ENCODE results near the gene RNF126.
A peak's percentile ranks its signal among the peaks of the same experiment; 100 is the strongest.
"Not testable (repeated sequence)": the region's sequence is repeated elsewhere in the genome, so short reads cannot be mapped to it uniquely, and the experiment has no call there.

The RNF126 gene

GRCh38 chr19:678791-679388 is 15.9 kb upstream of the RNF126 start:
- DNase-seq = no peak
- TF ChIP-seq POLR2A (IDR thresholded peaks at IDR 0.05; ENCODE audit: low read length) = no peak
- TF ChIP-seq GATA1 (IDR thresholded peaks at IDR 0.05; ENCODE audit: low read depth, low read length) = no peak

DNA sequence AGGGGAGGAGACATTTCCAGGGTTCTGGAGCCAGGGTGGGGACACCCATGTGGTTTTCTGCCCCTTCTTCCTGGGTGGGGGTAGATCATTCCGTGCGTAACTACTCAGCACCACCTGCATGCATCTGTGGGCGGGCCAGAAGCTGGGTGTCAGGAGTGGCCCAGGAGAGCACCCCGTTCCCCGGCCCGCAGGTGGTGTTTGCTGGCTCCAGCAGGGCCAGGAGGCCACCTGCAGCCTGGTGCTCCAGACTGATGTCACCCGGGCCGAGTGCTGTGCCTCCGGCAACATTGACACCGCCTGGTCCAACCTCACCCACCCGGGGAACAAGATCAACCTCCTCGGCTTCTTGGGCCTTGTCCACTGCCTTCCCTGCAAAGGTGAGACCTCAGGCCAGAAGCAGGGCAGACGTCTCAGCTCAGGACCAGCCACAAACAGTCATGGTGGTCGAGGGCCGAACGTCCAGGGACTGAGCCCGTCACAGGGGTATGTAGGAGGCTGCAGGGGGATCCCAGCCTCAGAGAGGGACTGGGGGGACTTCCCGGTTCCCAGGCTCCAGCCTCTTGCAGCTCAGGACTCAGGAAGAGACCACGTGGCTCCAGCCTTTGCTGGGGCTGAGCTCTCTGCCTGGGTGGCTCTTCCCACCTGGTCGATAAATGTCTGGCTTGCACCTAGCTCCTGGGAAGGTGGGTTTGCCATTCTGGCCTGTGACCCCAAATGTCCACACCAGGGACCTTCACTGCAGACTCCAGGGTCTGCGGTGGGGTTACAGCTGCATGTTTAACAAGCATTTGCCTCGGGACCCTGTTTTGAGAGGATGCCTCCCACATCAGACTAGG is 14.8 kb upstream of the RNF126 start:
- no peak for DNase-seq

GRCh38 chr19:677201-677600 is 14.2 kb upstream of the RNF126 start:
- DNase-seq = no peak

More for the DNA sequence above, 14.8 kb upstream of the RNF126 start:
- TF ChIP-seq POLR2A (IDR thresholded peaks at IDR 0.05; ENCODE audit: low read length) (no peak), GATA1 (IDR thresholded peaks at IDR 0.05; ENCODE audit: low read depth, low read length) (no peak)

DNA sequence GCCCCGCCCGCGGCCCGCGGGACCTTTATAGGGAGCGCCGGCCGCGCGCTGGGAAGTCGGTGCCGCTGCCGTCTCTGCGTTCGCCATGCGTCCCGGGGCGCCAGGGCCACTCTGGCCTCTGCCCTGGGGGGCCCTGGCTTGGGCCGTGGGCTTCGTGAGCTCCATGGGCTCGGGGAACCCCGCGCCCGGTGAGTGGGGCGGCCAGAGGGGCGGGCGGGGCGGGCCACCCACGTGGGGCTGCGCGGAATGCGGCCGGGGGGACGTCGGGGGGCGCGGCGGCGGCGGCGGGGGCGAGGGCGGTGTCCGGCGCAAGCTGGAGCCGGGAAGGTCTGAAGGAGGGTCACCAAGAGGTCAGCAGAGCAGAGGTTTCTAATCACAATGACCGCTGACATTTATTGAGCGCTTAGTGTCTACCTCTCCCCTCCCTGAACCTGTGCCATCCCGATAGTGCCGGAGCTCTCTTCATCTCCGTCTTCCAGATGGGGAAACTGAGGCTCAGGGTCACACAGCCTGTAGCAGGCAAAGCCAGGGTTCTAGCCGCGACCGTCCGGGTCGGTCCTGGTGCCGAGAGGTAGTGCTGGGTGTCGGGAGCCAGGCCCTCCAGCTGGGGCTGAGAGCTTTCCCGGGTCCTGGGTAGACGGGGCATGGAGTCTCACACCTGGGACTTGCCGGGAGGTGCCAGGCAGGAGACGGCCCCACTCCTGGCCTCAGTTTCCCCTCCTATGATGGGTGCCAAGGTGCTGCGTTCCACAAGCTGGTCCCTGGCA is 13.5 kb upstream of the RNF126 start, which contains the start of gene FSTL3:
FSTL3 (plus strand) TSS at position 54 of the 767 bp plus-strand sequence; CDS start at position 86, 32 bp downstream.
- no peak for TF ChIP-seq POLR2A (IDR thresholded peaks at IDR 0.05; ENCODE audit: low read length)
- no peak for DNase-seq

More at GRCh38 chr19:677201-677600, 14.2 kb upstream of the RNF126 start:
- no peak for TF ChIP-seq POLR2A (IDR thresholded peaks at IDR 0.05; ENCODE audit: low read length)

- TF ChIP-seq GATA1 (IDR thresholded peaks at IDR 0.05; ENCODE audit: low read depth, low read length) = no peak
- no peak for TF ChIP-seq POLR2A (IDR thresholded peaks at IDR 0.05; ENCODE audit: low read length)
- no peak for DNase-seq
These were observed 13.0 kb upstream of the RNF126 start for GRCh38 chr19:676007-676338.

DNA sequence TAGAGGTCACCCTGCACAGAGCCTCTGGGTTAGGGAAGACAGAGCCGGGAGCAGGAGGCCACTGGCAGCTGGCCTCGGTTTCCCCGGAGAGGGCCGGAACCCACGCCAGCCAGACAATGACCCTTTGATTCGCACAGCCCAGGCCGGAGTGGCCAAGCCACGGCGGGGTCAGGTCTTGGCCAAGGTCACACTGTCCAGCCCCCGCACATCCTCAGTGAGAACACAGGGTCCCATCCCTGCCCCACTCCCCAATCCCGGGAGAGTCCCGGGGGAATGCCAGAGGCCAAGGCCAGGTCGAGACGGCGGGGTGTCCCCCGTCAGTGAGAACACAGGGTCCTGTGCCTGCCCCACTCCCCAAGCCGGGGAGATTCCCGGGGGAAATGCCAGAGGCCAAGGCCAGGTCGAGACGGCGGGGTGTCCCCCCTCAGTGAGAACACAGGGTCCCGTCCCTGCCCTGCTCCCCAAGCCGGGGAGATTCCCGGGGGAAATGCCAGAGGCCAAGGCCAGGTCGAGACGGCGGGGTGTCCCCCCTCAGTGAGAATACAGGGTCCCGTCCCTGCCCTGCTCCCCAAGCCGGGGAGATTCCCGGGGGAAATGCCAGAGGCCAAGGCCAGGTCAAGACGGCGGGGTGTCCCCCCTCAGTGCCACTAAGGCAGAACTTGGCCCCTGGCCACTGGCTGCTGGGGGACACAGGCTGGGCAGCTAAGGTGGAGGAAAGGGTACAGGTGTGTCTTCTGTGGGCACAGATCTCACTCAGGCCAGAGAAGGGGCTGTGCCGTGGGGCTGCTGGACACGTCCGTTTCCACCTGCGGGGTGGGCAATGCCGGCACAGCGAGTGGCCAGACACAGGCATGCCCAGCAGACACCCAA is 11.5 kb upstream of the RNF126 start:
- DNase-seq = no peak
- TF ChIP-seq GATA1 (IDR thresholded peaks at IDR 0.05; ENCODE audit: low read depth, low read length) (no peak), POLR2A (IDR thresholded peaks at IDR 0.05; ENCODE audit: low read length) (no peak)

DNA sequence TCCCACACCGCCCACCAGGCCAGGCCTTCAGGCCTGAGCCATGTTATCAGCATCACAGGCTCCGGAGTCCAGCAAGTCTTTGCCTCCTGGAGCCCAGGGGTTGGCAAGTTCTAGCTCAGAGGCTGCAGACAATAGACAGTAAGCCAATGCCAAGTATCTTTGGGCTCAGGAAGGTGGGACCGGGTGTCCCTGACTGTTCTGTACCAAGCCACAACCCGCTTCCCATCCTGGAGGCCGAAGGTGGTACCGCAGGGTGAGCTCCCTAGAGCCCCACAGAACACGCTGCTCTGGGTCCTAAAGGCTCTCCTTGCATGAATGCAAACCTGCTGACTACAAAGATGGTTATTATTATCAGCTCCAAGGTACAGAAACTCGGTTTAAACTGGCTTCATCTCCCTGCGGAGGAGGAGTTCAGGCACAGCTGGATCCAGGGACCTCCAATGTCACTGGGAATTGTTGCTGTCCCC is 7.6 kb upstream of the RNF126 start:
- DNase-seq = peak in 1 of 2 experiments; percentile 30
- TF ChIP-seq GATA1 (IDR thresholded peaks at IDR 0.05; ENCODE audit: low read depth, low read length) = no peak
- no peak for TF ChIP-seq POLR2A (IDR thresholded peaks at IDR 0.05; ENCODE audit: low read length)

- peak in 1 of 2 experiments; percentile 75 for DNase-seq
These were observed 5.8 kb upstream of the RNF126 start for GRCh38 chr19:668675-669434.

DNA sequence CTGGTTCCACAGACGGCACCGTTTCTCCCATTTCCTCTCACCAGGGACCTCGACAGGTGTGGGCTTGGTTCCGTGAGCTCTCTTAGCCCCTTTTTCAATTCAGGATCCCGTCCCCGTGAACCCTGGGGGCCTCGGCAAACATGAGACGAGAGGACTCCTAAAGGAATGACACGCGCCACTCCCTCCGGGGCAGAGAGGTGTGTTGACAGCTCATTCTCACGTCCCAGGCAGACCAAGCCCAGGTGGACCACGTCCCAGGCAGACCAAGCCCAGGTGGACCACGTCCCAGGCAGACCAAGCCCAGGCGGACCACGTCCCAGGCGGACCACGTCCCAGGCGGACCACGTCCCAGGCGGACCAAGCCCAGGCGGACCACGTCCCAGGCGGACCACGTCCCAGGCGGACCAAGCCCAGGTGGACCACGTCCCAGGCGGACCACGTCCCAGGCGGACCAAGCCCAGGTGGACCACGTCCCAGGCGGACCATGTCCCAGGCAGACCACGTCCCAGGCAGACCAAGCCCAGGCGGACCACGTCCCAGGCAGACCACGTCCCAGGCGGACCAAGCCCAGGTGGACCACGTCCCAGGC is 4.1 kb upstream of the RNF126 start:
- DNase-seq = not testable (repeated sequence)

DNA sequence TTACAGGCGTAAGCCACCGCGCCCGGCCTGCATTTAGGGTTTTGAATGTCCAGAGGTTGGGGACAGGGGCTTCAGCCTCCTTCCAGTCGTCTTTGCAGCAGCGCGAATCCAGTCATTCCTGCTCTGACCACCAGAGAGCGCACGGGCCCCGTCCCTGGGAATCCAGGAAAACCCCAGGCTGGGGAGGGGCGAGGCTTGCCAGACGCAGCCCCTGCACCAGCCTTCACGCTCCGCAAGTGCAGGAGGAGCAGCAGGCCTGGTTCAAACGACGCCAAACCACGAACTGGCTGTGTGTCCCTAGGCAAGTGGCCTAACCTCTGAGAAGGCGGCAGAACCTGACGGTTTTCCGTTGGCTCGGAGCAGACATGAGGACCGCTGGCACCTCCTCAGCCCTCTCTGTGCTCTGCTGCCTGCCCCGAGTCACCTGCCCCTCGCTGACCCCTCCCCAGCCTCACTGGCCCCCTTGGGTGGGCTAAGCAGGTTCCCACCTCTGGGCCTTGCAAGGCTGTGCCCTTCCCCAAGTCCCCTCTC is 2.0 kb upstream of the RNF126 start:
- TF ChIP-seq POLR2A (IDR thresholded peaks at IDR 0.05; ENCODE audit: low read length) (no peak), GATA1 (IDR thresholded peaks at IDR 0.05; ENCODE audit: low read depth, low read length) (no peak)
- peak; percentile 73 to 82 for DNase-seq

GRCh38 chr19:663682-664117 is 686 bp upstream of the RNF126 start:
- TF ChIP-seq POLR2A (IDR thresholded peaks at IDR 0.05; ENCODE audit: low read length) (no peak), GATA1 (IDR thresholded peaks at IDR 0.05; ENCODE audit: low read depth, low read length) (no peak)

GRCh38 chr19:662207-662961 is 630 bp downstream of the RNF126 start:
- peak; percentile 60 to 65 for DNase-seq
- TF ChIP-seq POLR2A (IDR thresholded peaks at IDR 0.05; ENCODE audit: low read length) (no peak), GATA1 (IDR thresholded peaks at IDR 0.05; ENCODE audit: low read depth, low read length) (no peak)

More at GRCh38 chr19:663682-664117, 686 bp upstream of the RNF126 start:
- no peak for DNase-seq
